Epithelial cell of proximal tubule (primary cell): ENCODE measurements around the gene LRFN3. TPM values are rescaled to one million over a fixed set of nuclear protein-coding genes. Genes with fewer than 3 reads are reported as not detected.
"Not testable (repeated sequence)": the region's sequence is repeated elsewhere in the genome, so short reads cannot be mapped to it uniquely, and the experiment has no call there.

Source experiments
- DNase-seq: peaks from one replicate; pipeline ENCODE4 v3.0.0-alpha.2; 2011; ENCODE audit warnings: low read depth
- H3K4me3 ChIP-seq: 2 replicates; pipeline ENCODE4 v1.5.1; 2011; ENCODE audit warnings: low read depth, mild to moderate bottlenecking, low read length
- CTCF ChIP-seq: conservative IDR thresholded peaks from 2 replicates; pipeline ENCODE4 v1.5.1; 2012; ENCODE audit warnings: low read depth, mild to moderate bottlenecking, low read length
- total RNA-seq: library from RNA; depleted of rRNA; stranded (reverse); fragments of >200 nt; gene quantifications from 2 replicates; pipeline ENCODE4 v1.2.3, GENCODE V29; 2015

LRFN3 gene
- total RNA-seq, 1 donor from 2014 or later = 12.7 TPM

GRCh38 chr19:35907377-35907745 is 28.8 kb upstream of the LRFN3 start:
- DNase-seq = no peak
- TF ChIP-seq CTCF = no peak
- H3K4me3 ChIP-seq = no peak overlapping the region

- no peak for TF ChIP-seq CTCF
- H3K4me3 ChIP-seq = no peak within 1 kb of the TSS
- DNase-seq = no peak
Observed at GRCh38 chr19:35908010-35908441, 28.1 kb upstream of the LRFN3 start, which contains the start of gene TYROBP. Gene TYROBP, minus strand, starts transcription at chr19:35908295. Its CDS starts 67 bp downstream, at chr19:35908228.

GRCh38 chr19:35908973-35909683 is 27.0 kb upstream of the LRFN3 start:
- TF ChIP-seq CTCF = no peak
- DNase-seq = no peak
- H3K4me3 ChIP-seq = no peak overlapping the region

- no peak for DNase-seq
- no peak for TF ChIP-seq CTCF
Observed at GRCh38 chr19:35909684-35910035, 26.5 kb upstream of the LRFN3 start.

GRCh38 chr19:35910355-35910754 is 25.8 kb upstream of the LRFN3 start:
- not testable (repeated sequence) for H3K4me3 ChIP-seq

More at GRCh38 chr19:35909684-35910035, 26.5 kb upstream of the LRFN3 start:
- H3K4me3 ChIP-seq = no peak overlapping the region

GRCh38 chr19:35911173-35911572 is 25.0 kb upstream of the LRFN3 start:
- no peak for TF ChIP-seq CTCF
- no peak for DNase-seq
- H3K4me3 ChIP-seq = no peak overlapping the region

More at GRCh38 chr19:35910355-35910754, 25.8 kb upstream of the LRFN3 start:
- not testable (repeated sequence) for DNase-seq

GRCh38 chr19:35911790-35912189 is 24.4 kb upstream of the LRFN3 start:
- no peak for TF ChIP-seq CTCF
- H3K4me3 ChIP-seq = no peak overlapping the region
- DNase-seq = peak; percentile 69
